ENCODE data around the gene MAP7D1. TPM values are rescaled to one million over a fixed set of nuclear protein-coding genes. Genes with fewer than 3 reads are reported as not detected.
A peak's percentile ranks its signal among the peaks of the same experiment; 100 is the strongest.

MAP7D1 gene
- total RNA-seq, 1 experiment from 2014 or later, result 218 TPM

DNA sequence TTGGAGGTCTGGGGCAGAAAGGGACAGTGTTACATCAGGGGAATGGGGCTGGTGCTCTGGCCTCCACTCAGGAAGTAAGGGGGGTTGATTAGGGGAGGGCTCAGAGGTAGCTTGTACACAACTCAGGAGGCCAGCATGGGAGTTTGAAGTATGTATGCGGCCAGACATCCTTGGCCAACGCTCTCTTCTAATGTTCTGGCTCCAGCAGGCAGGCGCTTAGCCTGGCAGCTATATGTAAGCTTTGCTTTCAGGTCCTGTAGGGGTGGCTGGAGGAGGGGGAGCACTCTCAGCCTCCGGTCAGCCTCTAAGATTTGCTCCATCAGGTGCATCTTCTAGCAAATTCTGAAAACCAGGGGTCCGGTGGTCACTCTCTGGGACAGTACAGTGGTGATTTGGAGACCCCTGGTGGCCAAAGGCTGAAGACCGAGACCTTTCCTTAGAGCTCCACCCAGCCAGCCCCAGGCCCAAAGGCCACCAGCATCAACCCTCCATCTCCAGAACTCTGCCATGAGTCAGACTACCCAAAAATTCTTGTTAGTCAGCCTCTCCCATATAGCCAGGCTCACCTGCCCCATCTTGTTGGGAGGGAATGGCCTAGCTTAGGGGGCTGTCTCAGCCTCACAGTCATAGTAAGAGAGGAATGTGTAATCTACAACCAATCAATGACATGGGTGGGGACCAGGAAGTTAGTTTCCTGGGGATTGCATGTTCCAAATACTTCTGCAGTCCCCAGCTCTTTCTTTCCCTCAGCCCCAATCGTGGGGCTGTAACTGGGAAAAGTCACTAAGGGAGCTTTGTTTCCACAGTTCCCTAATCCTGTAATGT is 21.2 kb upstream of the MAP7D1 start:
- H3K27me3 ChIP-seq (replicated peaks), result no peaks in the 10 kb centered on the region
- DNase-seq (ENCODE audit: low read depth in 1 of 2, low spot score in 2 of 2), result peak; percentile 58 to 70

DNA sequence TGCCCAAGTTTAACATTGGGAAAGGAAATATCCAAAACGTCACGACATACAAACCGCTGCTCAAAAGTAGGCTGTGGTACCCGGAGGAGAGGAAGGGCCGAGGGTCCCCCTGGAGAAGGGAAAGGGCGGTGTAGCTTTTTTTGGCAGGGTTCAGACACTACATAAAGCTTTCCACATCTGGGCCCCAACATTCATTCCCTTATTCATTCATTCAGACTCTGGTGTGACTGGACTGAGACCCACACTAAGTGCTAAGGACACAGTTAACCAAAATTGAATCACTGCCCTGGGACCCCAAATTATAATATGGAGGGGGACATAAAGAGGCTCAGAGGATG is 20.7 kb upstream of the MAP7D1 start:
- H3K4me3 ChIP-seq, result no peak overlapping the region
- peaks cover 48% of the 10 kb centered on the region for H3K4me1 ChIP-seq (replicated peaks)
- H3K9me3 ChIP-seq (replicated peaks), result no peaks in the 10 kb centered on the region
- no peaks in the 10 kb centered on the region for H3K27me3 ChIP-seq (replicated peaks)
- DNase-seq (ENCODE audit: low read depth in 1 of 2, low spot score in 2 of 2), result no peak
- peaks cover 43% of the 10 kb centered on the region for H3K36me3 ChIP-seq
- H3K27ac ChIP-seq, result no peak overlapping the region

More for the DNA sequence above, 21.2 kb upstream of the MAP7D1 start:
- Histone ChIP-seq H3K36me3 (peaks cover 37% of the 10 kb centered on the region), H3K4me3 (no peak overlapping the region), H3K9me3 (replicated peaks) (no peaks in the 10 kb centered on the region), H3K27ac (no peak overlapping the region), H3K4me1 (replicated peaks) (peaks cover 45% of the 10 kb centered on the region)

DNA sequence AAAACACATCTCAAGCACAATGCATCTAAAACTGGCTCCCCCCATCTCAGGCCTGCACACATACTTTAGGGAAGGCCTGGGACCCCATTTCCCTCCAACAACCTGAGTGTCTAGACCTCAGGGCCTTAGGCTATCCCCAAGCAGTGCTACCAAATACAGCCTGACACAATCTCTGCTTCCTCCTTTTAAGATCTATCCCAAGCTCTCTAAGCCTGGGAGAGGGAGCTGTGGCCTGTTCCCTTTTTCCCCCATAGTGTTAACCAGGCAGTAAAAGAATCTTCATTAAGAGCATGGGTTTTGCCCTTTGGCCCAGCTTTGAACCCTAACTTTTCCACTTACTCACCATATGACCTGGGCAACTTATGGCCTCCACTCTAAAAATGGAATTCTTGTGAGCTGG is 20.2 kb upstream of the MAP7D1 start:
- Histone ChIP-seq H3K4me3 (no peak overlapping the region), H3K36me3 (peaks cover 47% of the 10 kb centered on the region), H3K4me1 (replicated peaks) (peaks cover 53% of the 10 kb centered on the region), H3K9me3 (replicated peaks) (no peaks in the 10 kb centered on the region), H3K27ac (peak overlapping the region; percentile 62), H3K27me3 (replicated peaks) (no peaks in the 10 kb centered on the region)
- DNase-seq (ENCODE audit: low read depth in 1 of 2, low spot score in 2 of 2), result no peak

DNA sequence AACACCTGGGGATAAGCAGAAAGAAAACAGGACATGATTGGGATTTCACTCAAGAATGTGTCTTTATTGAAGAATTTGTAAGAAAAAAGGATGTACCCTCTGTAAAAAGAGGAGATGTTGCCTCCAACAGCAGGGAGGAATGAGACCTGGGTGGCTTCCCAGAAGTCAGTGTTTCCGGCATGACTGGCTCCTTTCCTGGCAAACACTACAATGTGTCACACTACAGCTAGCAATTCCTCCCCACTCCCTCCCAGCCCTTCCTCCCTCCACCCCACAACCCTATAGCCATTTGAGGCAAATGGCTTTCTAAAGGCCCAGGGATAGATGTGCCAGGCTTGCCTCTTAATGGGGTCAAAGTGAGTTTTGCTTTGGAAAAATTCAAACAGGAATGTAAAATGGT is 19.4 kb upstream of the MAP7D1 start:
- peaks cover 58% of the 10 kb centered on the region for H3K4me1 ChIP-seq (replicated peaks)
- peak overlapping the region; percentile 62 for H3K27ac ChIP-seq
- DNase-seq (ENCODE audit: low read depth in 1 of 2, low spot score in 2 of 2), result peak in 1 of 2 experiments; percentile 71
- H3K4me3 ChIP-seq, result no peak overlapping the region
- H3K36me3 ChIP-seq, result peaks cover 52% of the 10 kb centered on the region
- H3K27me3 ChIP-seq (replicated peaks), result no peaks in the 10 kb centered on the region
- no peaks in the 10 kb centered on the region for H3K9me3 ChIP-seq (replicated peaks)

DNA sequence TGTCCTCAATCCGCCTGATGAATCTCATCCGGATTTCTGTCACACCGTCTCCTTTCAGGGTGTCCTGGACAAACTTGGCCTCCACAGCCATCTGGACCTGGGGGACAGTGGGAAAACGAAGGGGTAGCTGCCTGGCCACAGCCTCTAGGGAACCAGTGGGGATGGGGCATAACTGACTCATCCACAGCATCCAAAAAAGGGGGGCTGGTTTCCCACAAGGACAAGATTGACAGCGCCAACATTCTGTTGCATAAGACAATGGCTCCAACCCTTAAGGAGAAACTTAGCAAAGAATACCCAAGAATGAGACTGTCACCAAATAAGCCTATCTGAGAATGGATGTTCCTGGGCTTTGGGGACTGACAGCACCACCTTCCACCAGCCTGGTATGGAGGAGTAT is 18.7 kb upstream of the MAP7D1 start:
- DNase-seq (ENCODE audit: low read depth in 1 of 2, low spot score in 2 of 2), result no peak
- H3K9me3 ChIP-seq (replicated peaks), result no peaks in the 10 kb centered on the region
- H3K4me3 ChIP-seq, result no peak overlapping the region
- peaks cover 61% of the 10 kb centered on the region for H3K4me1 ChIP-seq (replicated peaks)
- H3K27me3 ChIP-seq (replicated peaks), result no peaks in the 10 kb centered on the region
- H3K36me3 ChIP-seq, result peaks cover 56% of the 10 kb centered on the region
- peak overlapping the region; percentile 17; the same call in 1 of the 2 replicates for H3K27ac ChIP-seq

DNA sequence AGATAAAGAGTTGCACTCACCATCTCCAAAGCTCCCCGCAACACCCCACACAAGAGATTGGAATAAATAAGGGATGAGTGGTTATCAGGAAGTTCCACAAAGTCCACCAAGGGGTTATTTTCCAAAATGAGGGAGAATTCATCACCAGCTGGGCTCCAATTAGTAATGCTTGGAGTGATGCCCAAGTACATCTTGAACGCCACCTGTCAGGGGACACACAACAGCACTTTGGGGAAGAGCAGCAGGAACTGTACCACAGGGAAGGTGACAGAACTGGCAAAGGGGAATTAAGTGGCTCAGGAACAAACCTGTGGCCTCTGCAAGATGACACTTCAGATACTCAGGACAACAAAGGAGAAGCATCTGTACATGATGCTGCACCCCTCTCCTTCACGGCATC is 18.2 kb upstream of the MAP7D1 start:
- H3K9me3 ChIP-seq (replicated peaks), result no peaks in the 10 kb centered on the region
- peaks cover 64% of the 10 kb centered on the region for H3K4me1 ChIP-seq (replicated peaks)
- no peak overlapping the region for H3K4me3 ChIP-seq
- H3K27ac ChIP-seq, result no peak overlapping the region
- H3K27me3 ChIP-seq (replicated peaks), result no peaks in the 10 kb centered on the region
- H3K36me3 ChIP-seq, result peaks cover 59% of the 10 kb centered on the region
- DNase-seq (ENCODE audit: low read depth in 1 of 2, low spot score in 2 of 2), result no peak

DNA sequence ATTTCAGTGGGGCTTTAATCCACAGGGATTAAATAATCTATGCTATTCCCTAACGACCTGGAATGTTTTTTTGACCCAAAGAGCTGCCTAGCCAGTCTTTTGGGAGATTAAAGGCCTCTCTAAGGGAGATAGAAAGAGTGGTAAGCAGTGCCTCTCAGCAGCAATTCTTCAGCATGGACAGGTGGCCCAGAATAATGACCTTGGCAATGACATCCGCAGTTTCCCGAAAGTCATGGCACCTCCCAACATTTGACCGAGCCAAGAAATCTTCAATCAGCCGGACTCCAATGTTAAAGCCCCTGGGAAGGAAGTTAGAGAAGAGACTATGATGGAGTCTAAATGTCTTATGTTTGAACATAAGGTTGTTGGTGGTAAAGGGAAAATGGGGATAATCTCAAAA is 16.4 kb upstream of the MAP7D1 start:
- H3K4me3 ChIP-seq, result no peak overlapping the region
- peaks cover 46% of the 10 kb centered on the region for H3K4me1 ChIP-seq (replicated peaks)
- no peaks in the 10 kb centered on the region for H3K27me3 ChIP-seq (replicated peaks)
- 0 out of 2 replicates have a peak, but pooled peaks cover 4% of the 10 kb centered on the region for H3K9me3 ChIP-seq (replicated peaks)
- H3K27ac ChIP-seq, result no peak overlapping the region
- no peak for DNase-seq (ENCODE audit: low read depth in 1 of 2, low spot score in 2 of 2)
- H3K36me3 ChIP-seq, result peaks cover 70% of the 10 kb centered on the region

GRCh38 chr1:36142121-36142520 is 13.8 kb upstream of the MAP7D1 start:
- Histone ChIP-seq H3K9me3 (replicated peaks) (0 out of 2 replicates have a peak, but pooled peaks cover 4% of the 10 kb centered on the region), H3K27ac (no peak overlapping the region), H3K27me3 (replicated peaks) (no peaks in the 10 kb centered on the region), H3K4me1 (replicated peaks) (peaks cover 24% of the 10 kb centered on the region), H3K36me3 (peaks cover 63% of the 10 kb centered on the region), H3K4me3 (no peak overlapping the region)
- DNase-seq (ENCODE audit: low read depth in 1 of 2, low spot score in 2 of 2), result no peak

DNA sequence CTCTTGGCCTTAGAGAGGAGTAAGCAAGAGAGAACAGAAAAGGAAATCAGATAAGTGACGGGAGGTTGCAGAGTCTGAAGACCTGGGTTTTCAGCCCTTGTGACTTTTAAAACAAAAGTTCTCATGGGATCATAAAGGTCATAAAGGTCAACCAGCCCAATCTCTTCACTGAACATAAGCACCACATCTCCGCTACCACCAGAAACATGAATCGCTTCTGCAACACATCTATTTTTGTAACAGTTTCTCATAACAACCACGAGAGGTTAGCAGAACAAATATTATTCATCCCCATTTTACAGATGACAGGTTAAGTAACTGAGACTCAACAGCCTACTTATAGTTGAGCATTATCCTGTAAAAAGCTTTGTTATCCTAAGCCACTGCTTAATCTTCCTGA is 12.5 kb upstream of the MAP7D1 start:
- no peak for DNase-seq (ENCODE audit: low read depth in 1 of 2, low spot score in 2 of 2)
- no peaks in the 10 kb centered on the region for H3K27me3 ChIP-seq (replicated peaks)
- H3K36me3 ChIP-seq, result peaks cover 51% of the 10 kb centered on the region
- no peak overlapping the region for H3K4me3 ChIP-seq
- H3K27ac ChIP-seq, result no peak overlapping the region
- peaks cover 26% of the 10 kb centered on the region for H3K4me1 ChIP-seq (replicated peaks)
- H3K9me3 ChIP-seq (replicated peaks), result 0 out of 2 replicates have a peak, but pooled peaks cover 4% of the 10 kb centered on the region

DNA sequence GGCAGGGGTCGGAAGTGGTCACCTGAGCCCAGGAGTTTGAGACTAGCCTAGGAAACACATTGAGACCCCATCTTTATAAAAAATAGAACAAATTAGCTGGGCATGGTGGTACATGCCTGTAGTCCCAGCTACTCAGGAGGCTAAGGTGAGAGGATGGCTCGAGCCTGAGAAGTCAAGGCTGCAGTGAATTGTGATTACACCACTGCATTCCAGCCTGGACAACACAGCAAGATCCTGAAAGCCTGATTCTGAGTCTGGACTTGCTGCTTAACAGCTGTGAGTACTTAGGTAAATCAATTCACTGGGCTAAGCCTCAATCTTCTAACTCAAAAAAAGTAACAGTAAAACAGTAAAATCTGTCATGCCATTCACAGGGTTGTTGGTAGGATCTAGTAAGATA is 11.5 kb upstream of the MAP7D1 start:
- 0 out of 2 replicates have a peak, but pooled peaks cover 4% of the 10 kb centered on the region for H3K9me3 ChIP-seq (replicated peaks)
- peaks cover 46% of the 10 kb centered on the region for H3K36me3 ChIP-seq
- DNase-seq (ENCODE audit: low read depth in 1 of 2, low spot score in 2 of 2), result no peak
- H3K4me1 ChIP-seq (replicated peaks), result peaks cover 29% of the 10 kb centered on the region
- no peaks in the 10 kb centered on the region for H3K27me3 ChIP-seq (replicated peaks)
- no peak overlapping the region for H3K27ac ChIP-seq
- no peak overlapping the region for H3K4me3 ChIP-seq

DNA sequence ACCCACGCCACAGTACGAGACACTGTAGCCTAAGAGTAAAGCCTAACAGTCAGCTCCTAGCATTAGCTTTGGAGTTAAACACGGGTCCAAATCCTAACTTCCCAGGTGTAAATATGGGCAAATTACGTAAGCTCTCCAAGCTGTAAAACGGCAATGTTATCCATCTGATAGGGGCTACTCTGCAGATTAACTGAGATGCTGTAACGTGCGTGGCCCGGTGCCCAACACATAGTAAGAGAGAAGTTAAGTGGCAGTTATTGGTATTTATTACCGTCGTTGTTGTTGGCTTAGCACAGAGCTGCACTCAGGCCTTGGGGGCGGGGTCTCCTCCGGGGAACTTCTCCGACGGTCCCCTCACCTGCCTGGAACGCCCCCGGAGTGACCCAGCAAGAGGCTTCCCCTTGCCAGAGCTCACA is 7.1 kb upstream of the MAP7D1 start:
- no peak for DNase-seq (ENCODE audit: low read depth in 1 of 2, low spot score in 2 of 2)

DNA sequence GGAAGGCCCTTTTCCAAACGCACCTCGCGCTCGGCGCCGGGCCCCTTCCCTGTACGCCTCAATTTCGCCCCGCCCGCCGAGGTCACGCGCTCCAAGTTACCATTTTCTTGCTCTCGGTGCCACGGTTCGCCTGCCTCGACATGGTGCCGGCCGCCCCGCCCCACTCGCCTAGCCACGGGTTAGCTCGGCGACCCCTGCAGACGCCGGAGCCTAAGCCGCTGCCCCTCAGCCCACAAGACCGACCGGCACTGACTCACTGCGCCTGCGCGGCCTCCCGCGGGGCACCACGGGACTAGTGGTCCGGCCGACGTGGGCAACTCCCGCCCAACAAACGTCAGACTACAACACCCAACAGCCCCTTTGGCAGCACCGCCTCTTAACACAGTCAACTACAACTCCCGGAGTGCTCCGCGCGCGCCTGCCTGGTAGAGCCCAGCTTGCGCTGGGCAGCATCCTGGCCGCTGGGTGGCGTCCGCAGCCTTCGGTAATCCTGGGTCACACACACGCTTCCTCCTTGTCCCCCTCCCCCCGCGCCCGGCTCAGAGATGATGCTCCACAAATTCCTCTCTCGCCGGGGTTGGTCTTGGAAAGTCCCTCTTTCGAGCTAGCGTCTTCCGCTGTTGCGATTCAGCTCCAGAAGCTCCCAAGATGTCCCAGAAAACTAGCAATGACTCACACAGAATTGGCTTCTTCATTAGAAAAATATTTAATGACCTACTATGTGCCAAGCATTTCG is 6.6 kb upstream of the MAP7D1 start, which contains the start of gene TRAPPC3:
Gene TRAPPC3, minus strand, starts transcription at position 250 of the 736 bp plus-strand sequence. Its CDS starts 108 bp downstream, at position 142.
- peak; percentile 100 for DNase-seq (ENCODE audit: low read depth in 1 of 2, low spot score in 2 of 2)
- H3K36me3 ChIP-seq, result peaks cover 10% of the 10 kb centered on the region
- peak within 1 kb of the TSS; percentile 73 for H3K4me3 ChIP-seq
- no peaks in the 10 kb centered on the region for H3K9me3 ChIP-seq (replicated peaks)
- H3K27ac ChIP-seq, result peak within 1 kb of the TSS; percentile 94
- H3K27me3 ChIP-seq (replicated peaks), result no peaks in the 10 kb centered on the region
- peaks cover 32% of the 10 kb centered on the region for H3K4me1 ChIP-seq (replicated peaks)

More for the DNA sequence above, 7.1 kb upstream of the MAP7D1 start:
- peaks cover 11% of the 10 kb centered on the region for H3K36me3 ChIP-seq
- peaks cover 32% of the 10 kb centered on the region for H3K4me1 ChIP-seq (replicated peaks)
- H3K27me3 ChIP-seq (replicated peaks), result no peaks in the 10 kb centered on the region
- peak overlapping the region; percentile 73 for H3K4me3 ChIP-seq
- no peaks in the 10 kb centered on the region for H3K9me3 ChIP-seq (replicated peaks)
- H3K27ac ChIP-seq, result peak overlapping the region; percentile 54

DNA sequence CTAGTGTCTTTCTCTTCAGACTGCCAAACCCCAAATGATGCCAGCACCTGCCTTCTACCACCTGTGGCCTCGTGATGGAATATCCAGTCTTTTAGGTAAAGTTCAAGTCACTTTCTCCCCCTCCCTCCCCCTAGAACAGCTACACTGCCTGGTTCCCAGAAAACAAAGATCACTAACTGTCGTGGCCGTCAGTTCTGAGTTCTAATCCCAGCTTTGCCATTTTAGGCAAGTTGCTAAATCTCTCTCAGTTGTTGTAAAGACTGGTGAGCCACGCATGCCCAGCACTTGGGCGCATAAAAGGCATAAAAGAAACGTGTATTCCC is 6.0 kb upstream of the MAP7D1 start:
- H3K4me3 ChIP-seq, result no peak overlapping the region
- peaks cover 36% of the 10 kb centered on the region for H3K4me1 ChIP-seq (replicated peaks)

More for the DNA sequence above, 6.0 kb upstream of the MAP7D1 start:
- Histone ChIP-seq H3K9me3 (replicated peaks) (no peaks in the 10 kb centered on the region), H3K36me3 (peaks cover 10% of the 10 kb centered on the region), H3K27me3 (replicated peaks) (no peaks in the 10 kb centered on the region), H3K27ac (peak overlapping the region; percentile 94)
- no peak for DNase-seq (ENCODE audit: low read depth in 1 of 2, low spot score in 2 of 2)

Measured in SJSA1 (cell line).